ENCODE measurements around the gene SPANXC.

SPANXC gene

GRCh38 chrX:141201962-141202361 is 40.4 kb downstream of the SPANXC start:
- in situ Hi-C loops (cut with MboI; ENCODE audit: low pct_unique_long_range_greater_than_20kb, low sequenced_read_pairs, unreplicated experiment) = no loop called here
- DNase-seq (ENCODE audit: low spot score) = no peak
- no peak for TF ChIP-seq CTCF (IDR thresholded peaks at IDR 0.05; ENCODE audit: extremely low read depth, insufficient read depth, missing control alignments)

Data from GM13977 (cell line).